Spleen (tissue), 11 donors: ENCODE data around the gene POU6F2. TPM values are rescaled to one million over a fixed set of nuclear protein-coding genes. Genes with fewer than 3 reads are reported as not detected.

Source experiments
- DNase-seq: peaks from one replicate; pipeline ENCODE4 v3.0.0-alpha.2; 2020
- H3K27ac ChIP-seq, 8 donors: fragments of 200-600 bp; sonication (generic) in 7 of 8; 1 replicate in 4 of 8; 2 replicates in 4 of 8; pipeline versions ENCODE4 v1.5.0 to v1.8.0; 2016 to 2021; ENCODE audit warnings: inconsistent platforms in 4 of 8, mild to moderate bottlenecking in 4 of 8, moderate library complexity in 1 of 8
- H3K27me3 ChIP-seq, 7 donors: fragments of 200-600 bp; sonication (generic) in 6 of 7; replicated peaks in 1 of 7; 1 replicate in 4 of 7; 2 replicates in 3 of 7; pipeline versions ENCODE4 v1.5.0 to v1.8.0; 2016 to 2021; ENCODE audit warnings: inconsistent platforms in 3 of 7, mild to moderate bottlenecking in 1 of 7
- H3K36me3 ChIP-seq, 6 donors: fragments of 200-600 bp; sonication (generic) in 5 of 6; 1 replicate in 4 of 6; 2 replicates in 2 of 6; pipeline versions ENCODE4 v1.5.0 to v1.8.0; 2016 to 2021; ENCODE audit warnings: inconsistent platforms in 2 of 6
- H3K4me1 ChIP-seq, 6 donors: fragments of 200-600 bp; sonication (generic) in 5 of 6; 1 replicate in 3 of 6; 2 replicates in 3 of 6; pipeline versions ENCODE4 v1.5.0 to v1.8.0; 2016 to 2021; ENCODE audit warnings: inconsistent platforms in 3 of 6
- H3K4me3 ChIP-seq, 8 donors: fragments of 200-600 bp; sonication (generic) in 7 of 8; 1 replicate in 4 of 8; 2 replicates in 4 of 8; pipeline versions ENCODE4 v1.5.0 to v1.8.0; 2016 to 2021; ENCODE audit warnings: inconsistent platforms in 4 of 8, mild to moderate bottlenecking in 4 of 8, moderate library complexity in 2 of 8
- H3K9me3 ChIP-seq, 8 donors: fragments of 200-600 bp; sonication (generic) in 7 of 8; 1 replicate in 4 of 8; 2 replicates in 4 of 8; pipeline versions ENCODE4 v1.5.0 to v1.8.0; 2016 to 2021; ENCODE audit warnings: inconsistent platforms in 4 of 8
- POLR2A ChIP-seq, 3 donors: fragments of 450-650 bp; IDR thresholded peaks; one replicate each; pipeline ENCODE4 v1.5.1; 2017; ENCODE audit warnings: antibody characterized with exemption in 3 of 3, mild to moderate bottlenecking in 1 of 3
- POLR2AphosphoS5 ChIP-seq, 3 donors: sonication (generic); formaldehyde crosslinking; IDR thresholded peaks; one replicate each; pipeline ENCODE4 v1.5.1; 2017; ENCODE audit warnings: antibody characterized with exemption in 3 of 3
- WGBS, 5 donors: extraction: QIAGEN DNeasy Blood & Tissue Kit in 3 of 5; methylation state at CpG; one replicate each; pipeline versions ENCODE4 v1.1.5 to v1.1.7; 2013 to 2018; 5-methylcytosine and 5-hydroxymethylcytosine counted together
- intact Hi-C: fragments of 100-400 bp; cut with DNase I; formaldehyde crosslinking; loops from one replicate; pipeline ENCODE4 v1.15.0; 2023; ENCODE audit warnings: low total_unique reads
- polyA plus RNA-seq, 3 donors: library from polyadenylated mRNA; stranded (reverse); fragments of 200-250 nt; gene quantifications; one replicate each; pipeline ENCODE4 v1.2.1, GENCODE V29; 2013
- total RNA-seq, 7 donors: library from RNA; depleted of rRNA in 3 of 7; stranded (reverse); fragments of >200 nt in 3 of 7; fragmentation: NEBNext Ultra II Directional in 4 of 7; extraction: Animal tissue kit (Norgen Biotek cat#: 25700) in 4 of 7; gene quantifications; one replicate each; pipeline versions ENCODE4 v1.1.0 to v1.2.1, GENCODE V29; 2016 to 2021
- TF ChIP-seq, protein P1 (sequence below), 11 experiments: fragments of 200-600 bp in 7 of 11; fragments of 450-650 bp in 4 of 11; sonication (generic) in 4 of 11; IDR thresholded peaks in 8 of 11; conservative IDR thresholded peaks in 3 of 11; 1 replicate in 7 of 11; 2 replicates in 4 of 11; pipeline versions ENCODE4 v1.4.0 to v1.8.0; 2016 to 2021; ENCODE audit warnings: antibody characterized with exemption in 11 of 11, inconsistent platforms in 4 of 11, mild to moderate bottlenecking in 1 of 11
- donor health status: healthy with polysubstance abuse.
- donor health status: DM: no; HTN: no; CAD: no; lungs with moderate emphysema.
- donor health status: DM: no; HTN: no; CAD: no.
- donor health status: Bipolar disorder and iron deficiency.
- donor health status: healthy.
- donor health status: DM: no; HTN: no; CAD: no.
- donor health status: DM: yes; HTN: yes; CAD: no.

POU6F2 gene
- total and polyA plus RNA-seq, 10 donors: 0.04 to 0.54 (median 0.23) TPM; not detected in 7

GRCh38 chr7:39379416-39379815 lies 401.7 kb downstream of the POU6F2 start:
- Histone ChIP-seq H3K9me3 (no peaks in the 10 kb centered on the region), H3K4me1 (no peaks in the 10 kb centered on the region), H3K27me3 (peaks cover 0 to 16% (median 0%) of the 10 kb centered on the region in 7 donors), H3K4me3 (no peak overlapping the region), H3K27ac (no peak overlapping the region), H3K36me3 (no peaks in the 10 kb centered on the region)
- no peak for DNase-seq
- intact Hi-C loops: no loop called here
- 87 to 93% (median 88%) methylated on average over 5 of the region's 5 CpGs for WGBS, 5 donors
- TF ChIP-seq, protein P1, sequence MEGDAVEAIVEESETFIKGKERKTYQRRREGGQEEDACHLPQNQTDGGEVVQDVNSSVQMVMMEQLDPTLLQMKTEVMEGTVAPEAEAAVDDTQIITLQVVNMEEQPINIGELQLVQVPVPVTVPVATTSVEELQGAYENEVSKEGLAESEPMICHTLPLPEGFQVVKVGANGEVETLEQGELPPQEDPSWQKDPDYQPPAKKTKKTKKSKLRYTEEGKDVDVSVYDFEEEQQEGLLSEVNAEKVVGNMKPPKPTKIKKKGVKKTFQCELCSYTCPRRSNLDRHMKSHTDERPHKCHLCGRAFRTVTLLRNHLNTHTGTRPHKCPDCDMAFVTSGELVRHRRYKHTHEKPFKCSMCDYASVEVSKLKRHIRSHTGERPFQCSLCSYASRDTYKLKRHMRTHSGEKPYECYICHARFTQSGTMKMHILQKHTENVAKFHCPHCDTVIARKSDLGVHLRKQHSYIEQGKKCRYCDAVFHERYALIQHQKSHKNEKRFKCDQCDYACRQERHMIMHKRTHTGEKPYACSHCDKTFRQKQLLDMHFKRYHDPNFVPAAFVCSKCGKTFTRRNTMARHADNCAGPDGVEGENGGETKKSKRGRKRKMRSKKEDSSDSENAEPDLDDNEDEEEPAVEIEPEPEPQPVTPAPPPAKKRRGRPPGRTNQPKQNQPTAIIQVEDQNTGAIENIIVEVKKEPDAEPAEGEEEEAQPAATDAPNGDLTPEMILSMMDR (IDR thresholded peaks at IDR 0.05 in 8 of 11, conservative IDR thresholded peaks at IDR 0.05 in 3 of 11): no peak
- TF ChIP-seq POLR2A (IDR thresholded peaks at IDR 0.05): no peak
- TF ChIP-seq POLR2AphosphoS5 (IDR thresholded peaks at IDR 0.05): no peak

GRCh38 chr7:39383136-39383535 lies 405.4 kb downstream of the POU6F2 start:
- Histone ChIP-seq H3K27me3 (peaks cover 0 to 8% (median 0%) of the 10 kb centered on the region in 7 donors), H3K27ac (no peak overlapping the region), H3K9me3 (no peaks in the 10 kb centered on the region), H3K4me1 (no peaks in the 10 kb centered on the region), H3K36me3 (no peaks in the 10 kb centered on the region), H3K4me3 (no peak overlapping the region)
- no peak for DNase-seq
- TF ChIP-seq POLR2A (IDR thresholded peaks at IDR 0.05) (no peak), POLR2AphosphoS5 (IDR thresholded peaks at IDR 0.05) (no peak)
- TF ChIP-seq, protein P1 (IDR thresholded peaks at IDR 0.05 in 8 of 11, conservative IDR thresholded peaks at IDR 0.05 in 3 of 11): no peak
- WGBS, 5 donors: 59 to 87% (median 63%) methylated on average over 1 of the region's 1 CpG
- intact Hi-C loops: no loop called here

DNA sequence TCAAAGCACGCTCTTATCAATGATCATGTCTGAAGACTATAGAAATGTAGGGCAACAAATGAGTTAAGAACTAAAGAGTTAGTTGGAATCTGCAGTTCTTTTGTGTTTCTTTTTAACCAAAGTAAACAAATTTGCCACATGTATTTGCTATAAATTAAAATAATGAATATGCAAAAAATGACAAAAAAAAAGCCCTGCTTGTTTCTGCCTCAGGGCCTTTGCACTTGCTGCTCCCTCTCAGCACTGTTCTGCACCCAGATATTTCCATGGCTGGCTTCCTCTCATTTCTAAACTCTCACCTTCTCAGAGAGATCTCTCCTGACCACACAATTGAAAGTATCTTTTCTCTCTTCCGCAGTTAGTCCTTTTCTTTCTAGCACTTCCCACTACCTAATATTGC lies 406.7 kb downstream of the POU6F2 start:
- WGBS, 5 donors: 87 to 94% (median 90%) methylated on average over 2 of the region's 2 CpGs
- TF ChIP-seq POLR2A (IDR thresholded peaks at IDR 0.05) (no peak), POLR2AphosphoS5 (IDR thresholded peaks at IDR 0.05) (no peak)
- TF ChIP-seq, protein P1 (IDR thresholded peaks at IDR 0.05 in 8 of 11, conservative IDR thresholded peaks at IDR 0.05 in 3 of 11): no peak
- intact Hi-C loops: no loop called here
- no peaks in the 10 kb centered on the region for H3K36me3 ChIP-seq
- H3K27me3 ChIP-seq: peaks cover 0 to 8% (median 0%) of the 10 kb centered on the region in 7 donors
- H3K9me3 ChIP-seq: no peaks in the 10 kb centered on the region
- no peak overlapping the region for H3K4me3 ChIP-seq
- no peak overlapping the region for H3K27ac ChIP-seq
- DNase-seq: no peak
- no peaks in the 10 kb centered on the region for H3K4me1 ChIP-seq

DNA sequence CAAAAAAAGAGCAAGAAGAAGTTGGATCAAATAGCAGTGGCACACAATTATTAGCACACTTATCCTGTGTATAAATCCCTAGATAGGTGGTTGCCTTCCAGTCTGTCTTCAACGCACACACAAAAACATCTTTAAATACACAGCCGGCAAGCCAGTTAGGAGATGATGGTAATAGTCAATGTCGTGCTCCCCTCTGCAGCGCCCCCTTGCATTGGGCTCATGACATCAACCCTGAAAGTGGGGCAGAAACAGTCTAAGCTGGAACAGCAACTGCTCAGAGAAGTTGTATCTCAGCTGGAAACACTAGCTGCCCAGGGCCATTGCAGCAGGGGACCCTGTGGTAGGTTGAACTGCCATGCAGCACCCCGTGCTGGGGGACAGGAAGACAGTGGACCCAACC lies 409.0 kb downstream of the POU6F2 start:
- intact Hi-C loops: no loop called here
- no peak for DNase-seq
- no peaks in the 10 kb centered on the region for H3K9me3 ChIP-seq
- 72 to 81% (median 79%) methylated on average over 5 of the region's 5 CpGs for WGBS, 5 donors
- no peak overlapping the region for H3K27ac ChIP-seq
- H3K4me1 ChIP-seq: no peaks in the 10 kb centered on the region
- H3K4me3 ChIP-seq: no peak overlapping the region
- H3K27me3 ChIP-seq: peaks cover 0 to 8% (median 0%) of the 10 kb centered on the region in 7 donors
- TF ChIP-seq, protein P1 (IDR thresholded peaks at IDR 0.05 in 8 of 11, conservative IDR thresholded peaks at IDR 0.05 in 3 of 11): no peak
- no peak for TF ChIP-seq POLR2A (IDR thresholded peaks at IDR 0.05)
- no peak for TF ChIP-seq POLR2AphosphoS5 (IDR thresholded peaks at IDR 0.05)
- no peaks in the 10 kb centered on the region for H3K36me3 ChIP-seq
